SK-N-MC (cell line): ENCODE results near the gene ARVCF.

ENCODE experiments used
- EZH2 ChIP-seq: fragments of 200-600 bp; sonication (generic); IDR thresholded peaks from one replicate; pipeline ENCODE4 v1.6.1; 2017; ENCODE audit warnings: antibody characterized with exemption
- POLR2AphosphoS5 ChIP-seq: IDR thresholded peaks from 2 replicates; pipeline ENCODE4 v1.6.1; 2012; ENCODE audit warnings: mild to moderate bottlenecking, low read depth, low read length, borderline replicate concordance

DNA sequence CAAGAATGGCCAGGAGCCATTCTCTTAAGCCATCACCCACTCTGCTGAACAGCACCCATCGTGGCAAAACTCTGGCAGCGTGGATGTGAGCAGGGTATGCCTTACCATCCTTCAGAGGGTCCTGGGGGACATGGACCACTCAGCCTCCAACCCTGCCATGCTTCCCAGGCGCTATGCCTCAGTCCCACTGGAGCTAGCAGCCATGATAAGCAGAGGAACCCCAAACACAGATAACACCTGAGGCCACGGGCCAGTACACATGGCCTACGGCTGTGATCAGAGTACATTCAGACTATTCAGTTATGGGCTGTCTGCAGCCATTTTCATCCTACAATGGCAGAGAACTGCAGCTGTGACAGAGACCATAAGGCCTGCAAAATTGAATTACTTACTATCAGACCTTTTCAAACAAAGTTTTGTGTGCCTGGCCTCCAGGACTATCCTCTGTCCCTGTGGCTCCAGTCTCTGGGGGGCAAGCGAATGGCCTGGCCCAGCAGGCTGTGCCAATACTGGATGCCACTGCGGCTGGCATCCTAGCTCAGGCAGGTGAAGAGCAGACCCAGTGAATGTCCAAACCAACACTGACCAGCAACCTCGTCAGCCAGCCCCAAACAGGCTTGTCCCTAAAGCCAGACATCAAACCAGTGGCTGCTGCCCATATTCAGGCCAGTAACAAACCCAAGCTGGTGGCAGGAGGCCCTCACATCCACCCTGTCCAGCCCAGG lies 6.9 kb downstream of the ARVCF start:
- TF ChIP-seq EZH2 (no peak), POLR2AphosphoS5 (no peak)
